Daoy (cell line): Measurements from ENCODE around the gene MEA1. TPM values are rescaled to one million over a fixed set of nuclear protein-coding genes. Genes with fewer than 3 reads are reported as not detected.
"Not testable (repeated sequence)": the region's sequence is repeated elsewhere in the genome, so short reads cannot be mapped to it uniquely, and the experiment has no call there.

Experiments used
- DNase-seq: peaks from one replicate; pipeline ENCODE4 v3.0.0-alpha.2; 2015; ENCODE audit warnings: low read depth
- total RNA-seq: library from RNA; depleted of rRNA; stranded (reverse); fragments of >200 nt; shearing (Covaris generic); gene quantifications from 2 replicates; pipeline ENCODE4 v1.2.3, GENCODE V29; 2014

The MEA1 gene
- total RNA-seq, 1 experiment from 2014 or later: 167 TPM

DNA sequence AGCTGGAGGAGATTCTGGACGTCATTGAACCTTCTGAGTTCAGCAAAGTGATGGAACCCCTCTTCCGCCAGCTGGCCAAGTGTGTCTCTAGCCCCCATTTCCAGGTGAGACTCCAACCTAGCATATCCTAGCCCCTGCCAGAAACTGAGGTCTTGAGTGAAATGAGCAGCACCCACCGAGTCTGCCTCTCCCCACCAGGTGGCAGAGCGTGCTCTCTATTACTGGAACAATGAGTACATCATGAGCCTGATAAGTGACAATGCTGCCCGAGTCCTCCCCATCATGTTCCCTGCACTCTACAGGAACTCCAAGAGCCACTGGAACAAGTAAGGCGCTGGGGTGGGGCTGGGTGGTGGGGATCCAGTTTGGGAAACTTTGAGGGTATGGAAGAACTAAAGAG lies 4.6 kb downstream of the MEA1 start:
- DNase-seq: peak; percentile 31

DNA sequence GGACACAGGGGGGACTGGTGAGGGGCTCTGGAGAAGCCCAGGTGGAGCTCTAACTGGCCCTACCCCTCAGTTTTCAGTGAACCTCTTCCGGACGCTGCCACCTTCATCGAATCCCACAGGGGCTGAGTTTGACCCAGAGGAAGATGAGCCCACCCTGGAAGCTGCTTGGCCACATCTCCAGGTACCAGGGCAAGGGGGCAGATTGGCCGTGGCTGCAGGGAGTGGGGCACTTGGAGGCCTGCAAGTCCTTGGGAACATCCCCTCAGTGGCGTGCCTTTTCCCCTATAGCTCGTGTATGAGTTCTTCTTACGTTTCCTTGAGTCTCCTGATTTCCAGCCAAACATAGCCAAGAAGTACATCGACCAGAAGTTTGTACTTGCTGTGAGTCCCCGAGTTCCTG lies 6.6 kb downstream of the MEA1 start:
- DNase-seq: no peak

DNA sequence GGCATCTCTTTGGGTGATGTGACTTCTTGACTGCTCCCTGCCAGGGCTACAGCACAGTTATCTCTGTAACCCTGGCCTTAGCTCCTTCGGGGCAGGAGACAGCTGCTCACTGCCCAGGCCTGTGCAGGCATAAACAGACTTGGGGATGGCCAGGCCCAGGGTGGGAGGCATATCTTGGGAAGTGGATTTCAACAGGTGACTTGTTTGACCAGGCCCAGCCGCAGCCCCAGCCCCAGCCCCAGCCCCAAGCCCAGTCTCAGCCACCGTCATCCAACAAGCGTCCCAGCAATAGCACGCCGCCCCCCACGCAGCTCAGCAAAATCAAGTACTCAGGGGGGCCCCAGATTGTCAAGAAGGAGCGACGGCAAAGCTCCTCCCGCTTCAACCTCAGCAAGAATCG lies 7.5 kb downstream of the MEA1 start:
- no peak for DNase-seq

DNA sequence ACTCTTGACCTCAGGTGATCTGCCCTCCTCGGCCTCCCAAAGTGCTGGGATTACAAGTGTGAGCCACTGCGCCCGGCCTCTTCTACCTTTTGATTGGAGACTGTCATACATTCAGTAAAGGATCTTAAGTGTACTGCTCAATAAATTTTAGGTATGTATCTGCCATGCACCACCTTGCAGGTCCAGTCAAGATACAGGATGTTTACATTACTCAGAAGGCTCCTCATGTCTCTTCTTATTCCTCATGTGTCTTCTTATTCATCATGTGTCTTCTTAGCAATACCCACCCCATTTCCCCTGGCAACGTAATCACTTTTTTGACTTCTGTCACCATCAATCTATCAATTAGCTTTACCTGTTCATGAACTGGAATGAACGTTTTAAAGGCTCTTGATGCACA lies 7.9 kb downstream of the MEA1 start:
- no peak for DNase-seq

DNA sequence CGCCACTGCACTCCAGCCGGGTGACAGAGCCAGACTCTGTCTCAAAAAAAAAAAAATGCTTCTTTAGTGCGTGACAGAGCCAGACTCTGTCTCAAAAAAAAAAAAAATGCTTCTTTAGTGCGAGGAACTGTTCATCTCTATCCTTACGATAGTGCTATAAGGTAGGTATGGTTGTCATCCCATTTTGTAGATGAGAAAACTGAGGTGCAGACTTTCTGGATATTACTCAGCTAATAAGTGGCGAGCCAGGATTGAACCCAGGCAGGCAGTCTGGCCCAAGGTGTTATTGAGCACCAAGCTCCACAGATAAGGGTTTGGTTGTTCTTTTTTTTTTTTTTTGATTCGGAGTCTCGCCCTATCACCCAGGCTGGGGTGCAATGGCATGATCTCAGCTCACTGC lies 11.9 kb downstream of the MEA1 start:
- DNase-seq: no peak

DNA sequence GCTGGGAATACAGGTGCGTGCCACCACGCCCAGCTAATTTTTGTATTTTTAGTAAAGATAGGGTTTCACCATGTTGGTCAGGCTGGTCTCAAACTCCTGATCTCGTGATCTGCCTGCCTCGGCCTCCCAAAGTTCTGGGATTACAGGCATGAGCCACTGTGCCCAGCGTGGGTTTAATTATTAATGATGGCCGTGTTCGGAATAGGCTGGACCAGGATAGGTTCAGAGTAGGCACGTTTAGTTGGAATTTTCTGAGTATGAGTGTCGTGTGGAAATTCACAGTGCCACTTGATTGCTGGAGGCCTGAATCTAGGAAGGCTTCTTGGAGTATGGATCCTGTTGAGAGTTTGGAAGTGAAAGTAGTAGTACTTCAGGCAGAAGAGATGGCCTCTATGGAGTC lies 15.5 kb downstream of the MEA1 start:
- not testable (repeated sequence) for DNase-seq

DNA sequence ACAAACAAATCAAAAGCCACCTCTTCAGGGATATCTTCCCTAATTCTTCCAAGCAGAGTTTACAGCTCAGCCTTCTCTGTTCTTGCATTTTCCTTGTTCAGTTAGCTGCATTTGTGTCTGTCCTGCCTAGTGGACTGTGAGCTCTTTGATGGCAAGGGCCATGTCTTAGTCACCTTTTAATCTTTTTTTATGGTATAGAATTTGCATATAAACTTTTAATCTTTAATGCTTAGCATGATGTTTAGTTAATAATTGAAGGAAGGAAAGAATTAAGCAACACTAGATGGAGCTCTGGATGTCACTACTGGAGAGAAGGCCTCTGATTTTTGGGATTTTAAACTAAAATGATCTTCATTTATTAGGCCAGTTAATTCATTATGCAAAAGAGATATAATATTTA lies 17.2 kb downstream of the MEA1 start:
- no peak for DNase-seq

DNA sequence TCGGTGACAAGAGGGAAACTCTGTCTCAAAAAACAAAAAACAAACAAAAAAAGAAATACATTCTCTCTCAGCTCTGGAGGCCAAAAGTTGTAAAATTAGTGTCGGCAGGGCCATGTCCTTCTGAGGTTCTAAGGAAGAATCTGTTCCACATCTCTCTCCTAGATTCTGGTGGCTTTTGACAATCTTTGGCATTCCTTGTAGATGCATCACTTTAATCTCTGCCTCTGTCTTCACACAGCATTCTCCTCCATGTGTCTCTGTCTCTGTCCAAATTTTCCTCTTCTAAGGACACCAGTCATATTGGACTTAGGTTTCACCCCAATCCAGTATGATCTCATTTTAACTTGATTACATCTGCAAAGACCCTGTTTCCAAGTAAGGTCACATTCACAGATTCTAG lies 20.3 kb downstream of the MEA1 start:
- no peak for DNase-seq

DNA sequence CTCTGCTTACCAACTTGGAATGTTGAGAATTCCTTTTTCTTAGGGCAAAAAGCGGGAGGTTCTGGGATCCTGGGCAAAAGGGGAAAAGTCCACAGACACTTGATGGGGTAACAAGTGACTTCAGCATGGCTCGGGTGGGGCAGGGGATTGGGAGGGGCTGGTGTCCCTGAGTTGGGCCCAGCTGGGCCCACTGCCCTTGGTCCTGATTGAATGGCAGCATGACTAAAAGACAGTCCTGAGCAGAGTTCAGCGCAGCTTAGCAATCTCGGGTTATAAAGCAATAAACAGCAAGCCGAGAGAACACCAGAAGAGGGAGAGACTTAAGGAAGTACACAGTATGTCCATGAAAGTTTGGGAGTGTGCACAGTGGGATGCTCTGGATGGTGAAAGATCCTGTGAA lies 23.8 kb downstream of the MEA1 start:
- DNase-seq: no peak

DNA sequence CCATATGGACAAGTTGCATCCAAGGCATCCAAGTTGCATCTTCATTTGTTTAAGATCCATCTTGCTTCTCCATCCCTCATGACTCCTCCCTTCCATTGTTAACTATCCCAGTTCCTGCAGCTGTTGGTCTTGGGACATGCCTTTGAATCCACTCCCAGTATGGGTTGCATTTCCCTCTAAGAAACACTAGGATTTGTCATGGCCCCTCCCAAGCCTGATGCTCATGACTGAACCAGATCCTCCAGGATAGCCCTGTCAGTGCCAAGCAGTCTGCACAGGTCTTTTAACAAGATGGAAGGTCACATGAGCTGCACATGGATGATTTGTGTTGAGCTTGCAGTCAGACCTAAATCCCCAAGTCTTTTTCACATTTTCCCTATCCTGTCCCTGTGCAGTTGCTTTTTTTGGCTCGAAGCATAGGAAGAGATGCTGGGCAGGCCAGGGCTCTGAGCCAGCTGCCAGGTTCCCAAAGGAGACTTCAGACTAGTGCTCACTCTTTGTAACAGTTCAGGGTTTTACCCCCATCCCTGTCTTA lies 25.2 kb downstream of the MEA1 start:
- DNase-seq: no peak

DNA sequence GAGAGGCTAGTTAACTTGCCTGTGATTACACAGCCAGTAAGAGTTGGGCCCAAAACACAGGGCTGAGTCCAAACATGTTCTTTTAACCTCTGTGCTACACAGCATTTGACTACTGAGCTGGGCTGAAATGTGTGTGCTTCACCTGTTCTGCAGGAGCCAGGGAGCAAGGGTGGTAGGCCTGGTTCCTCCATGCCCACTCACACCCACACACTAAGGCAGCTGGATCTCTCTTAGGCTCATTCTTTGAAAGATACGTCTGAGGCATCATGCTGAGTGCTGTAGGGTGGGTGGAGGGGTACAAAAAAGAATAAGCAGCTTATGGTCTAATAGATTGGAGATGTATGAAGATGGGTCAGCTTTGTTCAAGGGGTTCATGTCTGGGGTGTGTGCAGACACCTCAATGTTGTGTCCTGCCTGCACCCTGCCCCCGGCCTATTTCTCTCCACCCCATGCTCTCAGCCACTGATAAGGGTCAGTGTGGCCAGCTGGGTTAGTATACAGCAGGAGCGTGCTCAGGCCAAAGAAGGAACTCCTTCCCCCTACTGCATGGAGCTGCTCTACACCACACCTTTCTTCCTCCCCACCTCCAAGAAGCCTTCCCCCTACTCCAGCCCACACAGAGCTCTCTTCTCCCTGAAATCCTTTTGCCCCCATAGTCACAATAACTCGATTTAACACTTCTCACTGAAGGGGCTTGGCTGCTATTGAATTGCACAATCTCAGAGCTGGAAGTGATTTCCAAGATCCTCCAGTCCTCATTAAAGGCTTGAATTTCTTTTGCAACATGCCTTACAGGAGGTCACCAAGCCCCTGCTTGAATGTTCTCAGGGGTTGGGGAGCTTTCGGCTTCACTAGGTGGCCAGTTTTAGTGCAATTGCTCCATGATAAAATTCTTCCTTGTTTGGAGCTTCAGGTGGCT lies 26.0 kb downstream of the MEA1 start:
- DNase-seq: no peak

DNA sequence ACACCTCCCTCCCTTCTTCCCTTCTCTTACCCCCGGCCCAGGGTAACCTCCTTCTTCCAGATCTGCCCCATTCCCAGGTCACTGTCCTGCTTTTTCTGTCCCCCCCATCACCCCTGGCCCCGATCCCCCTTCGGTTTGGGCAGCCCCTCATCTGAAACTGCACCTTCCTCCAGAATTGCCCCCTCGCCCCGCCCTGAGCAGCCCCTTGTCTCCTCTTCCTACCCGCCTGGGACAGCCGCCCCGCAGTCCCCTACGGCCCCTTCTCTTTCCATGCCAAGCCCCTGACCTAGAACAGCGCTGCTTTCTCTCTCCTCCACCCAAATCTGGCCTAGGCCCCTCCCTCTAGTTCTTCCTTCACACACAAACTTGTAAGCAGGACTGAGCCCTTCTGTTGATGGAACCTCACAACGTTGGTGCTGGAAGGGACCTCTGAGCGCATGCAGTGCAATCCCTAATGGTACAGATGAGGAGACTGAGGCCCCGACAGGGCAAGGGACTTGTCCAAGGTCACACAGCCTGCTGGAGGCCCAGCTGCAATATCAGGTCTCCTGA lies 28.7 kb downstream of the MEA1 start:
- no peak for DNase-seq

DNA sequence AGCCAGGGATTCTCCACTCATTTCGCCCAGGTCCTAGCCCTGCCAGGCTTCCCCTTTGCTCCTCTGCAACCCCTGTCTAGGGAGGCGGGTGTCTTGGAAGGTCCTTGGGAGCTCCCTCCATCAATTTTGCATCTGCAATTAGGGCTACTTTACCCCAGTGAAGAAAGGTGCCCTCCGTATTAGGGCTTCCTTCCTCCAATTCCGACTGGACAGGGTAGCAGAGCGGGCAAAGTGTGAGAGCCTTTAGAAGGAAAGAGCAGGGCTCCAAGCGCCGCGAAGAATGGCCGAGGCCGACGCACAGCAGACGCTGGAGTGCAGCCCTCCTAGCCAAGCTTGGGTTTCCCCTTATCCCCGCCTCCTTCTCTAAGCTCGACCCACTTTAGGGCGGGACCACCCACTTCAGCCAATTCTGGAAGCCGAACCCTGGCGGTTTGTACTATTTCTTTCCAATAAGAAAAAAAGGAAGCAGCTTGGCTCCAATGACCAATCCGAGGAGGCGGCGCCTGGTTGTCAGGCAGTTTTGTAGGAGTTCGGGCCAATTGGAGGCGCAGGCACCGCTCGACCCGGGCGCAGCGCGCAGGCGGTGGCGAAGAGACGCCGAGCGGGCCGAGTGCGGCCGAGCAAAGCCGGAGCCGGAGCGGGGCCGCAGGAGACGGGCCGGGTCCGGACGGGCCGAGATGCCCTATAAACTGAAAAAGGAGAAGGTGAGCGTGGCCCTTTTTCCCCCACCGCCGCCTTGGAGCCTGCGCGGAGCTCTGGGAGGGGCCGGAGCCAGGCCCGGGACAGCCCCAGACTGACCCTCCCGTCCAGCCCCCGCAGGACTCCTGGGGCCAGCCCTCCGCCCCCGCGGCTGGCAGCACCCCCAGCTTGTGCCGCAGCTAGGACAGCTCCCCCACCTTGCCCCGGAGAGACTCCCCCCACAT lies 29.5 kb downstream of the MEA1 start, which contains the start of gene PPP2R5D:
Gene PPP2R5D (plus strand): TSS at position 570 of the 923 bp plus-strand sequence. CDS start 108 bp downstream, at position 678.
- DNase-seq: peak; percentile 99

DNA sequence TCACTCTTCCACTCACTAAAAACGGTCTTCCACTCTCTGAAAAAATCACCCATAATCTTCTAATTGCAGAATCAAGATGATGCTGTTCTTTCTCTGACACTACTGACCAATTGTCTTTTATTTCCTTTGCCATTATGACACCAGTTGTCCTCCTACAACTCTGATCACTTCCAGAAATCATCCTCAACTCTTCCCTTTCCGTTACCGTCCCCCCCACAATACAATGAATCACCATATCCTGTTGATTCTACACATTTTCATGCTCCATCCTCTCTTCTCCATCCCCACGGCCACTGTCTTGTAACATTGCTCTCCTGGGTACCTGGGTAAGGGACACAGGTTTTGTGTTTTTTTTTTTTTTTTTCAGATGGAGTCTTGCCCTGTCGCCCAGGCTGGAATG lies 31.9 kb downstream of the MEA1 start:
- no peak for DNase-seq

DNA sequence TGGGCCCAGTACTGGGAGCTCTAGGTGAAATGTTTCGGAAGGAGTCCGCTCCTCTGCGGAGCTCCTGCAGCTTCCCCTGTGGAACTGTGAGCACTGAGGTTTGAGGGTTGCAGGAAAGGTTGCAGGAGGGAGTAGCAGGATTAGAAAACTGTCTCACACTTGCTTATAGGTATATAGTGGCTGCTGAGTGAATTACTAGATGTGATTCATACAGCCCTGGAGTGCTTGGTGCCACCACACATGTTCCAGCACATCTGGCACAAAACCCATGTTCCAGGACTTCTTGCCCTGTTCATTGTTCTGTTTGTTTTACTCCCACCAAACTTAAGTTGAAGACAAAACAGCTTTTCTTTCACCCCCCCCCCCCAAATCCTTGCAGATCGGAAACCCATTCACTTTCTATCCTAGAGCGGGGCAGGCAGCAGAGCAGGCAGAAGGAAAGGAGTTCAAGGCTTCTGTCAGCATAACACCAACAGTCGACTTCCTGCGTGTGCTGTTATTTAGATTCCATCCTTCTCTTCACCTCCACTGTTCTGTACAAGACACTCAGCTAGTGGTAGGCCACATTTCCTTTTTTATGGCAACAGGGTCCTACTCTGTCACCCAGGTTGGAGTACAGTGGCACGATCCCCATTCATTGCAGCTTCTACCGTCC lies 34.1 kb downstream of the MEA1 start:
- peak; percentile 53 for DNase-seq

DNA sequence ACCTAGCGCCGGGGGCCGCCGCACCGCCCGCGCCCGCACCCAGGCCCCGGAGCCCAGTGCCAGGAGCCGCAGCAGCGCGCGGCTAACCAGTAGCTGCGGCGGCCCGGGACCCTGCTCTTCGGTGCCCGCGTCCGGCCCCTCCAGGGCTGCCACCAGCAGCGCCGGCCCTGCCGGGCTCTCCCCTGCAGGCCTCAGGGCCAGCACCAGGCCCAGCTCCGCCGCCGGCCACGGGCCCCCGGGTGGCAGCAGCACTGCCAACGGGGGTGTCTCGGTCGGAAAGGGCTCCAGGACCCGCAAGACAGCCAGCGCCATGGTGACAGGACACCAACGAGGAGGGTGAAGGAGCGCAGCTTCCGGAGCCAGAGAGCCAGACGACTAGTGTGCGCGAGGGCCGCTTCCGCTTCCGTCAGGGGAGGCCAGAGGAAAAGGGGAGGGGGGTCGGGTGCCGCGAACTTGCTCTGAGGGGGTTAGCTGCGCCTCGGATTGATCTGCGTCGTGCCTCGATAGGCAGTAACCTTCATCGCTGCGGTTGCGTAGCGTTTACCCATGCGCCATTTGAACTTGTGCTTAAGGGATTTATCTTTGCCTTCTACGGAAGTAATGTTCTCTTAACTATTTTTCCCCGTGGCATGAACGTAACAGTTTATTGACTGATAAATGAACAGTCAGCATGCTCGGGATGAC lies 34.8 kb downstream of the MEA1 start, which contains the start of gene PEX6:
Gene PEX6 (minus strand): TSS at position 343 of the 684 bp plus-strand sequence. CDS start 31 bp downstream, at position 312.
- peak; percentile 97 for DNase-seq

DNA sequence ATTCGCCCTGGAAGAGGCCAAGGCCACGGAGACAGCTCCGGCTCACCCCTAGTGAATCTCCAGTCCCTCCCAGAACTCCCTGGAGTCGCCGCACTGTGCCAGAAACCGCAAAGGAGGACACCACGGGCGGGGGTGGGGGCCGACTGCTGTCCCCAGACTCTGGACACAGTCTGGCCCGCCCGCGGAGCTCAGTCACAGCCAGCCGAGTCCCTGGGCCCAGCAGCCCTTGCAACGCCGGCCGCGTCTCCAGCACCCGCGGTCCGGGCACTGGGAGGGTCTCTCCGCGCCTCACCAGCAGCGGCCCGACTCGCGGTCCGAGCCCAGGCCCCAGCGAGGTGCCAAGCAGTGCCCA lies 35.3 kb downstream of the MEA1 start:
- DNase-seq: peak; percentile 39

DNA sequence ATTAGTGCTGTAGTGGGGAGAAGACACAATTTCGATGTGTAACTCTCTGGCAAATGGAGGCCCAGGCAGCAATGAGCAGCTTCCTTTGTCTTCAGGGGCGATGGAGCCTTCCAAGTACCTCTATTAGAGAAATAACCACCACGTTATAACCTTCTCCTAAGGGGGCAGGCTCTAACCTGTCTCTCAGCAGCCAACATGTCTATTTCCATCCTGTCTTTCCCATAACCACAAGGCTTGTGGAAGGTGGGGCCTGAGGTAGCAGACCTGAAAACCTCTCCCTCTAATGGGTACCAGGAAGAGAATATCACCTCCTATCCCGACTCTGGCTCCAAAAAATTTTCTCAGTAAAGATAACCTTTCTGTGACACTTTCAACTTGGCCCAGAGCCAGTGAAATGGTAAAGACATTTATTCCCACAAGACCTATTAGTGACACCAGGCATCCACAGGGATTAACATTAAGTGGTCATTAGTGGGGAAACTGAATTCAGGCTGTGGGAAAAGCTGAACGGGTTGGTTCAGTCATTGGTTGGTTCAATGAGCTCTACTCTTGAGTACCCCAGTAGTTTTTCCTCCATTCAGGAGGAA lies 38.7 kb downstream of the MEA1 start:
- no peak for DNase-seq

DNA sequence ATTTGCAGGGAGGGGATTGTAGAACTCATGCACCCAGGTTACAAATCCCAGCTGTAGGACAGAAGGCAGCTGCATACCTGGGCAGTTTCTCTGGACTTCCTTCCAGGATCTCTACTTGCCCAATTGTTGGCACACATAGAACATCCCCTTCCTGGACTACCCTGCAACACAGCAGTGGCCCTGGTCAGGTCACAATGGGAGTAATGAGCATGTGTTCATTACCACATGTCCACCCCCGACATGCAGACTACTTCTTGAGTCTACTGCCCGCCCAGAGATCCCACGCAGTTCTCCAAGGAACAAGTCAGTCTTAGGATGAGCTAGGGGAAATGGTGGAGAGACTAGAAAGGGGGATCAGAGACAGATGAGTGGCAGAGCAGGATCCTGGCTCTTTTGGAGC lies 39.8 kb downstream of the MEA1 start:
- no peak for DNase-seq

DNA sequence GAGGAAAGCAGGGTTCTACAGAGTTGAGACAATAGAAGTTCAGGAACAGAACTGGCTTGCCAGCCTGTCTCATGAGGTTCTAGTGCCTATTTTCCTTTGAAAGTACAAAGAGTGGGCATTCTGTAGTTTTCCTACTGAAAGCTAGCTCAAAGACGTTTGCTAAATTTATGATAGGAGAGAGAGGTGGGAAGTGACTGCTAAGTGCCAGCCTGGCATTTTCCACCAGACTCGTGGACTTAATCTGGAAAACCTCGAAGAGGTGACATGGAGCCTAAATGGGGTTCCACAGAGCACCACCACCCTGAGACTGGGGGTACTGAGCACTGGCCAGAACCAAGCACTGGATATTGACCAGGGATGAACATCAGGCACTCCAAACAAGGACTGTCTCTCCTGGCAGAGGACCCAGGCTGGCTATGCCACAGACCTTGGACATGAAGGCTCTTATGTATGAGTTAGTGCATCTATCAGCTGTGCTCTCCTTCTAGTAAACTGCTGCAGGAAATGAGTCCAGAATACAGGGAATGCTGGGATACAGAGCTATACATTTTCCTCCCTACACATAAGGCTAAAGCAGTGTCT lies 41.9 kb downstream of the MEA1 start:
- DNase-seq: no peak
